K562 (cell line): ENCODE data around the gene ANAPC2.

ENCODE experiments used
- CTCF ChIP-seq, 3 experiments: IDR thresholded peaks in 2 of 3; conservative IDR thresholded peaks in 1 of 3; 2 replicates each; pipeline ENCODE4 v1.5.1; 2011 to 2012; ENCODE audit warnings: low read length in 3 of 3, mild to moderate bottlenecking in 3 of 3, control low read depth in 2 of 3, improper control_type of control experiment in 1 of 3, inconsistent platforms in 1 of 3, low read depth in 1 of 3, mixed read lengths in 1 of 3, moderate library complexity in 1 of 3; ENCODE audit not compliant: insufficient read depth in 2 of 3
- EZH2 ChIP-seq: IDR thresholded peaks from 2 replicates; pipeline ENCODE4 v1.6.1; 2012; ENCODE audit warnings: low read depth, mild to moderate bottlenecking, inconsistent platforms, low read length, borderline replicate concordance
- HDAC8 ChIP-seq: fragments of 450-650 bp; IDR thresholded peaks from 2 replicates; pipeline ENCODE4 v1.6.1; 2016; ENCODE audit warnings: mild to moderate bottlenecking, missing genetic modification characterization, moderate library complexity, missing compliant biosample characterization
- KAT8 ChIP-seq: fragments of 450-650 bp; IDR thresholded peaks from 2 replicates; pipeline ENCODE4 v1.6.1; 2016; ENCODE audit warnings: low read depth, mild to moderate bottlenecking
- NR2C2 ChIP-seq, 2 experiments: fragments of 200-800 bp in 1 of 2; sonication (Bioruptor generic) in 1 of 2; sonication (generic) in 1 of 2; formaldehyde crosslinking in 1 of 2; IDR thresholded peaks; 2 replicates each; pipeline versions ENCODE4 v1.6.1 to v1.8.0; 2016 to 2022; ENCODE audit warnings: mild to moderate bottlenecking in 1 of 2, missing compliant biosample characterization in 1 of 2, missing genetic modification characterization in 1 of 2, missing genetic modification reagents in 1 of 2
- POLR2AphosphoS2 ChIP-seq: IDR thresholded peaks from 2 replicates; pipeline ENCODE4 v1.6.1; 2012; ENCODE audit warnings: low read length, improper control_type of control experiment
- TBL1XR1 ChIP-seq, 2 experiments: IDR thresholded peaks; 2 replicates each; pipeline ENCODE4 v1.6.1; 2012; ENCODE audit warnings: improper control_type of control experiment in 2 of 2, low read length in 2 of 2, mild to moderate bottlenecking in 1 of 2
- TRIM24 ChIP-seq, 2 experiments: fragments of 450-650 bp; IDR thresholded peaks; 2 replicates each; pipeline ENCODE4 v1.6.1; 2016
- ZNF274 ChIP-seq: IDR thresholded peaks from 2 replicates; pipeline ENCODE4 v1.6.1; 2011; ENCODE audit warnings: low read depth, mild to moderate bottlenecking, low read length, moderate library complexity, borderline replicate concordance

GRCh38 chr9:137227054-137227852 lies 38.9 kb upstream of the ANAPC2 start, which contains the start of gene RNF224:
- TF ChIP-seq HDAC8 (tag) (peak; percentile 53; the same call in 1 of the 2 replicates), TBL1XR1 (IDR thresholded peaks at IDR 0.05; ENCODE audit: low read length in 2 of 2) (0 out of 4 replicates have a peak, but pooled peaks of 1 of the 2 experiments have one; percentile 34), CTCF (IDR thresholded peaks at IDR 0.05 in 2 of 3, conservative IDR thresholded peaks at IDR 0.05 in 1 of 3; ENCODE audit: insufficient read depth in 2 of 3, low read depth in 1 of 3, low read length in 3 of 3) (peak; percentile 96 to 97 (median 96)), NR2C2 (CRISPR knock-in tag; IDR thresholded peaks at IDR 0.05) (no peak), NR2C2 (tag; IDR thresholded peaks at IDR 0.05) (no peak), EZH2 (no peak), ZNF274 (no peak), POLR2AphosphoS2 (no peak), TRIM24 (IDR thresholded peaks at IDR 0.05) (no peak), KAT8 (no peak)
